Pancreas (tissue), 10 donors: ENCODE measurements around the gene AKNA. TPM values are rescaled to one million over a fixed set of nuclear protein-coding genes. Genes with fewer than 3 reads are reported as not detected.
A peak's percentile ranks its signal among the peaks of the same experiment; 100 is the strongest.

Experiments used
- ATAC-seq, 4 donors: fragments of 200-7000 bp; cut with Tn5 transposase; one replicate each; pipeline versions ENCODE4 v1.8.0 to v1.9.1; 2020; ENCODE audit warnings: mild to moderate bottlenecking in 4 of 4, moderate library complexity in 4 of 4
- DNase-seq, 6 donors: peaks; one replicate each; pipeline ENCODE4 v3.0.0-alpha.2; 2020
- FAIRE-seq: peaks from 2 replicates; lab custom pipeline; 2012; peaks lifted over from hg19 to GRCh38; lab: Jason Lieb, UNC
- H3K27ac ChIP-seq, 4 donors: fragments of 200-600 bp; sonication (generic); 1 replicate in 3 of 4; 2 replicates in 1 of 4; pipeline versions ENCODE4 v1.5.0 to v1.8.0; 2020
- H3K27me3 ChIP-seq, 4 donors: fragments of 200-600 bp; one replicate each; pipeline ENCODE4 v1.8.0; 2021
- H3K36me3 ChIP-seq, 3 donors: fragments of 200-600 bp; sonication (generic) in 1 of 3; one replicate each; pipeline versions ENCODE4 v1.5.0 to v1.8.0; 2020 to 2021
- H3K4me1 ChIP-seq, 3 donors: fragments of 200-600 bp; one replicate each; pipeline ENCODE4 v1.8.0; 2021
- H3K4me3 ChIP-seq, 4 donors: fragments of 200-600 bp; sonication (generic) in 2 of 4; one replicate each; pipeline versions ENCODE4 v1.5.0 to v1.8.0; 2020 to 2021
- H3K9me3 ChIP-seq, 4 donors: fragments of 200-600 bp; one replicate each; pipeline ENCODE4 v1.8.0; 2021
- CTCF ChIP-seq, 4 donors: fragments of 200-600 bp; sonication (generic) in 3 of 4; IDR thresholded peaks; one replicate each; pipeline versions ENCODE4 v1.5.0 to v1.8.0; 2021; ENCODE audit warnings: antibody characterized with exemption in 4 of 4
- WGBS, 2 donors: extraction: QIAGEN DNeasy Blood & Tissue Kit; methylation state at CpG; one replicate each; pipeline ENCODE4 v1.1.7; 2013; 5-methylcytosine and 5-hydroxymethylcytosine counted together
- intact Hi-C, 3 donors: fragments of 100-400 bp; cut with DNase I; formaldehyde crosslinking; loops; one replicate each; pipeline versions ENCODE4 v1.11.1 to v1.14.2; 2022
- polyA plus RNA-seq, 2 donors: library from polyadenylated mRNA; stranded (reverse); fragments of 200-250 nt; gene quantifications; one replicate each; pipeline ENCODE4 v1.2.3, GENCODE V29; 2013
- total RNA-seq, 6 donors: library from RNA; stranded (reverse); fragmentation: NEBNext Ultra II Directional in 4 of 6; extraction: Animal tissue kit (Norgen Biotek cat#: 25700) in 4 of 6; gene quantifications; one replicate each; pipeline versions ENCODE4 v1.2.1 to v1.2.4, GENCODE V29; 2021 to 2023
- donor health status: healthy with polysubstance abuse.
- donor health status: DM: no; HTN: no; CAD: no; lungs with moderate emphysema.
- donor health status: DM: no; HTN: no; CAD: no.
- donor health status: control.
- donor health status: control.
- donor health status: Bipolar disorder and iron deficiency.
- donor health status: DM: yes; HTN: yes; CAD: no.
- donor health status: DM: no; HTN: no; CAD: no.
- donor health status: DM: no; HTN: no; CAD: no.
- donor health status: DM: yes; HTN: yes; CAD: no.

Gene AKNA
- total and polyA plus RNA-seq, 8 donors, result 5.4 to 18.0 (median 10.4) TPM

DNA sequence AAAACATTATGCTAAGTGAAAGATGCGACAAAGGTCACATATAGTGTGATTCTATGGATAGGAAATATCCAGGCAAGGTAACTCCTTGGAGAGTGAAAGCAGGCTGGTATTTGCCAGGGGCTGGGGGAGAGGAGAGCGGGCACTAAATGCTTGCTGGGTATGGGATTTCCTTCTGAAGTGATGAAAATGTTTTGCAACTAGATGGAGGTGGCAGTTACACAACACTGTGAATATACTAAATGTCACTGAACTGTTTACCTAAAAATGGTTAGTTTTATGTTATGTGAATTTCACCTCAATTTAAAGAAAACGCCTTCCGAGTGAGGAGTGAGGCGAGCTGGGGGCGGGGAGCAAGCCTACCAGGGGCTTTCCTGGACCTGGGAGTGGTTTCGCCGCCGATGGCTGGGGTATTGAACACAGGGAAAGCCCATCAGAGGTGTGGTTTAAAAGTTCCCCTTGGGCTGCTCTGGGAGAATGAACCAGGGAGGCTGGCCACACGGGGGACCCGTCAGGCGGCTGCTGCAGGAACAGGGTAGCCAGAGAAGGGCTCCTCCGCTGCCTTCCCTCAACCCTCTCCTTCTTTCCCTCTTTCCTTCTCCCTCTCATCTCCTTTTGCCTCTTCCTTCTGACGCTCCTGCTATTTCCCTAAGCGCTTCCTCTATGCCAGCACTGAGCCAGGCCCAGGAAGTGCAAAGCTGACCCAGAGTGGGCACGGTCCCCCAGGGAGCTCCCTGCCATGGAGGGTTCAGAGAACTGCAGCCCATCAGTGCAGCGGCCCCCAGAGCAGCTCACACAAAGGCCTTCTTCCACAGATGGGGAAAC lies 4.9 kb downstream of the AKNA start:
- FAIRE-seq (no peak), ATAC-seq (peak in 1 of 4 donors; percentile 11), DNase-seq (no peak)
- H3K4me1 ChIP-seq, result no peaks in the 10 kb centered on the region
- H3K9me3 ChIP-seq, result no peaks in the 10 kb centered on the region
- no peaks in the 10 kb centered on the region for H3K27me3 ChIP-seq
- peaks cover 0 to 10% (median 0%) of the 10 kb centered on the region in 3 donors for H3K36me3 ChIP-seq
- no peak for TF ChIP-seq CTCF (IDR thresholded peaks at IDR 0.05)
- 76 to 80% methylated on average over 17 of the region's 17 CpGs for WGBS, 2 donors
- H3K27ac ChIP-seq, result peak overlapping the region in 1 of 4 donors; percentile 13
- H3K4me3 ChIP-seq, result peak overlapping the region in 1 of 4 donors; percentile 2
- intact Hi-C loops, result no loop called here

DNA sequence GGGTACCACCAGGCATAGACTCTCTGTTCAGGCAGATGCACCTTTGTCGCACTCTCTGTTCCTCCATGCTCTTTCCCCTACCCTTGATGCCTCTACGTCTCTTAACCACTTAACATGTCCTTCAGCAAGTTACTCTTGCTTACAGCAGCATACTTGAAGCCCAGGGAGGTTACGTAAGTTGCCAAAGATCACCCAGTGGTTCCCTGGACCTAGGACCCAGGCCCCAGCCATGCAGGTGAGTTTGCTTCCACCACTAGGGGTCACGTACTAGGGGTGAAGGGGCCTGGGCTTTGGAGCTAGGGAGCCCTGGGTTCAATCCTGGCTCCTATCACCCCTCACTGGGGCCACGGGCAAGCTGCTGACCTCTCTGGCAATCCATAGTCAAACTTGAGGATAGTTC lies 8.9 kb downstream of the AKNA start:
- no peak overlapping the region for H3K27ac ChIP-seq
- no peak for TF ChIP-seq CTCF (IDR thresholded peaks at IDR 0.05)
- DNase-seq (peak in 1 of 6 donors; percentile 40), ATAC-seq (no peak), FAIRE-seq (no peak)
- H3K4me3 ChIP-seq, result no peak overlapping the region
- WGBS, 2 donors, result 95 to 98% methylated on average over 5 of the region's 5 CpGs
- intact Hi-C loops, result no loop called here
- no peaks in the 10 kb centered on the region for H3K27me3 ChIP-seq
- H3K4me1 ChIP-seq, result no peaks in the 10 kb centered on the region
- no peaks in the 10 kb centered on the region for H3K9me3 ChIP-seq
- peaks cover 0 to 17% (median 0%) of the 10 kb centered on the region in 3 donors for H3K36me3 ChIP-seq

DNA sequence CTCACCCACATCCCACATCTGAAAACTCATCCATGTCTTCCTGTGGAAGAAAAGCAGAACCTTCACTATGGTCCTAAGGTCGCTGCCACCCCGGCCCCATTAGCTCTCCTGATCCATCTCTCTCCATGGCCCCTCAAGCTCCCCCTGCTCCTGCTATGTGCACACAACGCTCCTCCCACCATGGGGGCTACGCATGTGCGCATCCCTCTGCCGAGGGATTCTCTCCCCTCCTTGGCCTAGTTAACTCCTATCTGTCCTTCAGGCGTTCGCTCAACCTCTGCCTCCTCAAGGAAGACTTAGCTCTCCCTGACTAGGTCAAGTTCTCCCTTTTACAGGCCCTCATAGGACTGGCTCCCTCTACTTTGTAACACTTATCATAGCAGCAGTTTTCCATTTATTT lies 9.8 kb downstream of the AKNA start:
- DNase-seq, result no peak
- Histone ChIP-seq H3K9me3 (no peaks in the 10 kb centered on the region), H3K27ac (no peak overlapping the region), H3K4me3 (no peak overlapping the region), H3K4me1 (no peaks in the 10 kb centered on the region), H3K27me3 (no peaks in the 10 kb centered on the region), H3K36me3 (peaks cover 0 to 17% (median 0%) of the 10 kb centered on the region in 3 donors)
- intact Hi-C loops, result no loop called here
- no peak for ATAC-seq
- WGBS, 2 donors, result 91 to 93% methylated on average over 8 of the region's 8 CpGs
- no peak for FAIRE-seq
- no peak for TF ChIP-seq CTCF (IDR thresholded peaks at IDR 0.05)

DNA sequence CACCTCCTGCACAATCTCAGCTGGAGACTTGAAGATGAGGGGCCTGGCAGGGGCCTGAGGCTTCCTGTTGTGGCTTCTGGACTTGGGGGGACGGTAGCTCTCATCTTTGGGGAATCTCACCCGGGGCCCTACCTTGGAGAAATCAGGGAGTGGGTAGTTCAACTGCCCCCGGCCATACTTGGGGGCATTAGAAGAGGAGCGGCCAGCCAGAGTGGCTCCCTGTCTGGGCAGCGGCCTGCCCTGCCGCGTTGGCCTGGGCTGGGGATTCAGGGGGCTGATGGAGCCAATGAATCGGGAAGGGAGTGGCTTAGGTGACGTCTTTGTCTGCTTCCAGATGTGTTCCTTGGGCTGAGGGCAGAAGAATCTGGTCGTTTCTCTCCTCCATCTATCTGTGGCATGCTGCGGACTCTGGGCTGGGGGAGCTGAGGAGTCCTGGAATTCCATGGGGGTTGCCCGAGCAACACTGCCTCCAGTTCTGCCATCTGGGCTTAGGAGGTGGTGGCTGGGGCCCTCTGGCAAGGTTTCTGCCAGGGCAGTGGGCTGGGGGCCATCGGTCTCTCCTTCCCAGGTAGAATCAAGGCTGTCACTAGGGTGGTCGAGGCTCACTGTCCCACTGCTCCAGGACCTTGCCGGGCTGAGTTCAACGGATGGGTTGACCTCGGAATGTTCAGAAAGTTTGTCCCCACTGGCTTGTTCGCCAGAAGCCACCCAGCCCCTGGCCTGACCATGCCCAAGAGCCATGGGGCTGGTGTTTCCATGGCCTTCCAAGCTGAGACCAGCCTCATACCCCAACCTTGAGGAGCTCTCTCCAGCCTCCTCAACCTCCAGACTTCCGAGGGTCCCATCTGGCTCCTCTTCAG lies 11.0 kb downstream of the AKNA start:
- Histone ChIP-seq H3K4me1 (no peaks in the 10 kb centered on the region), H3K27me3 (no peaks in the 10 kb centered on the region), H3K9me3 (no peaks in the 10 kb centered on the region), H3K36me3 (peaks cover 0 to 17% (median 0%) of the 10 kb centered on the region in 3 donors), H3K27ac (no peak overlapping the region), H3K4me3 (no peak overlapping the region)
- TF ChIP-seq CTCF (IDR thresholded peaks at IDR 0.05), result no peak
- DNase-seq, result no peak
- no peak for ATAC-seq
- FAIRE-seq, result no peak
- intact Hi-C loops, result no loop called here
- 93 to 94% methylated on average over 19 of the region's 19 CpGs for WGBS, 2 donors
